Mucosa of rectum (tissue), 2 donors: ENCODE measurements around the gene GSTK1.
"Not testable (repeated sequence)": the region's sequence is repeated elsewhere in the genome, so short reads cannot be mapped to it uniquely, and the experiment has no call there.

ENCODE experiments used
- H3K27ac ChIP-seq, 2 donors: one replicate each; pipeline ENCODE4 v1.7.0; 2013; ENCODE audit warnings: inconsistent platforms in 2 of 2, low read depth in 2 of 2, low read length in 2 of 2
- H3K27me3 ChIP-seq, 2 donors: one replicate each; pipeline ENCODE4 v1.7.0; 2013; ENCODE audit warnings: low read length in 2 of 2; ENCODE audit not compliant: control insufficient read depth in 2 of 2, insufficient read depth in 2 of 2
- H3K36me3 ChIP-seq, 2 donors: one replicate each; pipeline ENCODE4 v1.7.0; 2013; ENCODE audit warnings: low read length in 2 of 2; ENCODE audit not compliant: control insufficient read depth in 2 of 2, insufficient read depth in 2 of 2
- H3K4me1 ChIP-seq, 2 donors: one replicate each; pipeline ENCODE4 v1.7.0; 2013; ENCODE audit warnings: low read length in 2 of 2, mild to moderate bottlenecking in 1 of 2; ENCODE audit not compliant: control insufficient read depth in 2 of 2, insufficient read depth in 2 of 2
- H3K4me3 ChIP-seq, 2 donors: one replicate each; pipeline ENCODE4 v1.7.0; 2013; ENCODE audit warnings: low read length in 2 of 2
- H3K9ac ChIP-seq, 2 donors: one replicate each; pipeline ENCODE4 v1.7.0; 2013; ENCODE audit warnings: low read length in 2 of 2, low read depth in 1 of 2, mild to moderate bottlenecking in 1 of 2
- H3K9me3 ChIP-seq, 2 donors: one replicate each; pipeline ENCODE4 v1.7.0; 2013; ENCODE audit warnings: low read length in 2 of 2; ENCODE audit not compliant: control insufficient read depth in 2 of 2
- donor health status: healthy.
- donor health status: Normal muscosa, but diverticular disease.

Gene GSTK1

GRCh38 chr7:143250199-143250598, 13.0 kb upstream of the GSTK1 start:
- Histone ChIP-seq H3K4me1 (peaks cover 12 to 14% of the 10 kb centered on the region in 2 donors), H3K27ac (no peak overlapping the region), H3K9ac (no peak overlapping the region), H3K9me3 (no peaks in the 10 kb centered on the region), H3K36me3 (no peaks in the 10 kb centered on the region), H3K4me3 (no peak overlapping the region), H3K27me3 (no peaks in the 10 kb centered on the region)

- Histone ChIP-seq H3K9ac (no peak overlapping the region), H3K27me3 (no peaks in the 10 kb centered on the region), H3K9me3 (no peaks in the 10 kb centered on the region), H3K36me3 (no peaks in the 10 kb centered on the region), H3K4me3 (no peak overlapping the region), H3K27ac (no peak overlapping the region), H3K4me1 (peaks cover 6 to 8% of the 10 kb centered on the region in 2 donors)
These were observed 12.4 kb upstream of the GSTK1 start for GRCh38 chr7:143250822-143251221.

GRCh38 chr7:143252006-143252405, 11.2 kb upstream of the GSTK1 start:
- no peaks in the 10 kb centered on the region for H3K27me3 ChIP-seq
- H3K9ac ChIP-seq = no peak overlapping the region
- H3K9me3 ChIP-seq = no peaks in the 10 kb centered on the region
- no peak overlapping the region for H3K27ac ChIP-seq
- H3K4me3 ChIP-seq = no peak overlapping the region
- peaks cover 3 to 6% of the 10 kb centered on the region in 2 donors for H3K4me1 ChIP-seq
- no peaks in the 10 kb centered on the region for H3K36me3 ChIP-seq

GRCh38 chr7:143255564-143255963, 7.7 kb upstream of the GSTK1 start:
- Histone ChIP-seq H3K36me3 (no peaks in the 10 kb centered on the region), H3K4me1 (peaks cover 0 to 6% of the 10 kb centered on the region in 2 donors), H3K9me3 (no peaks in the 10 kb centered on the region), H3K9ac (no peak overlapping the region), H3K27me3 (no peaks in the 10 kb centered on the region), H3K4me3 (no peak overlapping the region), H3K27ac (no peak overlapping the region)

- H3K27ac ChIP-seq = no peak overlapping the region
- no peaks in the 10 kb centered on the region for H3K27me3 ChIP-seq
- no peaks in the 10 kb centered on the region for H3K36me3 ChIP-seq
These were observed 6.9 kb upstream of the GSTK1 start for GRCh38 chr7:143256325-143256724.

GRCh38 chr7:143256932-143257331, 6.3 kb upstream of the GSTK1 start:
- no peaks in the 10 kb centered on the region for H3K9me3 ChIP-seq
- H3K36me3 ChIP-seq = no peaks in the 10 kb centered on the region
- no peak overlapping the region for H3K9ac ChIP-seq
- peaks cover 0 to 6% of the 10 kb centered on the region in 2 donors for H3K4me1 ChIP-seq
- H3K4me3 ChIP-seq = no peak overlapping the region
- H3K27me3 ChIP-seq = no peaks in the 10 kb centered on the region
- H3K27ac ChIP-seq = no peak overlapping the region

More at GRCh38 chr7:143256325-143256724, 6.9 kb upstream of the GSTK1 start:
- no peak overlapping the region for H3K9ac ChIP-seq
- H3K4me3 ChIP-seq = no peak overlapping the region
- H3K9me3 ChIP-seq = no peaks in the 10 kb centered on the region
- H3K4me1 ChIP-seq = peaks cover 0 to 6% of the 10 kb centered on the region in 2 donors

- H3K27me3 ChIP-seq = no peaks in the 10 kb centered on the region
- no peaks in the 10 kb centered on the region for H3K36me3 ChIP-seq
- peaks cover 0 to 6% of the 10 kb centered on the region in 2 donors for H3K4me1 ChIP-seq
- H3K4me3 ChIP-seq = no peak overlapping the region
- no peak overlapping the region for H3K27ac ChIP-seq
- H3K9ac ChIP-seq = no peak overlapping the region
- no peaks in the 10 kb centered on the region for H3K9me3 ChIP-seq
These were observed 5.7 kb upstream of the GSTK1 start for GRCh38 chr7:143257501-143257900.

GRCh38 chr7:143258831-143259230, 4.4 kb upstream of the GSTK1 start:
- no peaks in the 10 kb centered on the region for H3K36me3 ChIP-seq
- H3K27me3 ChIP-seq = no peaks in the 10 kb centered on the region
- no peak overlapping the region for H3K27ac ChIP-seq

GRCh38 chr7:143259765-143260164, 3.5 kb upstream of the GSTK1 start:
- Histone ChIP-seq H3K27me3 (no peaks in the 10 kb centered on the region), H3K9ac (no peak overlapping the region), H3K4me1 (peaks cover 10 to 14% of the 10 kb centered on the region in 2 donors), H3K36me3 (peaks cover 0 to 2% of the 10 kb centered on the region in 2 donors), H3K27ac (no peak overlapping the region), H3K9me3 (no peaks in the 10 kb centered on the region), H3K4me3 (no peak overlapping the region)

More at GRCh38 chr7:143258831-143259230, 4.4 kb upstream of the GSTK1 start:
- Histone ChIP-seq H3K9ac (peak overlapping the region in 1 of 2 donors; percentile 5), H3K9me3 (no peaks in the 10 kb centered on the region), H3K4me3 (peak overlapping the region in 1 of 2 donors; percentile 39), H3K4me1 (peaks cover 6 to 9% of the 10 kb centered on the region in 2 donors)

GRCh38 chr7:143261901-143262300, 1.3 kb upstream of the GSTK1 start:
- no peak overlapping the region for H3K27ac ChIP-seq
- H3K36me3 ChIP-seq = peaks cover 2 to 14% of the 10 kb centered on the region in 2 donors

GRCh38 chr7:143264196-143264568, 941 bp downstream of the GSTK1 start:
- peaks cover 21 to 37% of the 10 kb centered on the region in 2 donors for H3K4me1 ChIP-seq
- peaks cover 20 to 34% of the 10 kb centered on the region in 2 donors for H3K36me3 ChIP-seq
- peak overlapping the region; percentile 82 to 84 for H3K9ac ChIP-seq
- not testable (repeated sequence) for H3K9me3 ChIP-seq, H3K27me3 ChIP-seq
- peak overlapping the region; percentile 88 to 95 for H3K27ac ChIP-seq
- H3K4me3 ChIP-seq = peak overlapping the region; percentile 75 to 90

More at GRCh38 chr7:143261901-143262300, 1.3 kb upstream of the GSTK1 start:
- peaks cover 14 to 22% of the 10 kb centered on the region in 2 donors for H3K4me1 ChIP-seq
- no peaks in the 10 kb centered on the region for H3K9me3 ChIP-seq
- H3K27me3 ChIP-seq = no peaks in the 10 kb centered on the region
- H3K9ac ChIP-seq = no peak overlapping the region
- H3K4me3 ChIP-seq = no peak overlapping the region
